ENCODE measurements around the gene RMDN3. TPM values are rescaled to one million over a fixed set of nuclear protein-coding genes. Genes with fewer than 3 reads are reported as not detected.

RMDN3 gene
- total RNA-seq, 4 donors from 2014 or later = 29.2 to 39.8 (median 31.7) TPM

DNA sequence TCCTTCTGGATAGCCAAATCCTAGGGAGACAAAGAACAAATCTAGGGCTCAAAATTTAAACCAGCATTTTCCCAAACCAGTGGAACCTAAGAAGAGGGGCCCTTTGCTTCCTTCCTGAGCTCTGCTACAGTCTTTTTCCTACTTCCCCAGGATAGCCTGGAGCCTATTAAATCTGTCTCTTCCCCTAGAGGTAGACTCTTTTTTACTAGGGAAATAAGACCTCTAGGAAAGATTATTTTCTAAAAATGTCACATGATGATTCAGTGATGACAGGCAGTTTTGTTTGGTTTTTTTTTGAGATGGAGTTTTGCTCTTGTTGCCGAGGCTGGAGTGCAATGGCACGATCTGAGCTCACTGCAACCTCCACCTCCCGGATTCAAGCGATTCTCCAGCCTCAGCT is 18.5 kb downstream of the RMDN3 start:
- Histone ChIP-seq H3K36me3 (peaks cover 22 to 28% of the 10 kb centered on the region in 2 donors), H3K27ac (no peak overlapping the region), H3K4me3 (replicated peaks in 1 of 3) (no peak overlapping the region), H3K9me3 (no peaks in the 10 kb centered on the region), H3K27me3 (no peaks in the 10 kb centered on the region), H3K4me1 (no peaks in the 10 kb centered on the region)
- TF ChIP-seq, protein P1, sequence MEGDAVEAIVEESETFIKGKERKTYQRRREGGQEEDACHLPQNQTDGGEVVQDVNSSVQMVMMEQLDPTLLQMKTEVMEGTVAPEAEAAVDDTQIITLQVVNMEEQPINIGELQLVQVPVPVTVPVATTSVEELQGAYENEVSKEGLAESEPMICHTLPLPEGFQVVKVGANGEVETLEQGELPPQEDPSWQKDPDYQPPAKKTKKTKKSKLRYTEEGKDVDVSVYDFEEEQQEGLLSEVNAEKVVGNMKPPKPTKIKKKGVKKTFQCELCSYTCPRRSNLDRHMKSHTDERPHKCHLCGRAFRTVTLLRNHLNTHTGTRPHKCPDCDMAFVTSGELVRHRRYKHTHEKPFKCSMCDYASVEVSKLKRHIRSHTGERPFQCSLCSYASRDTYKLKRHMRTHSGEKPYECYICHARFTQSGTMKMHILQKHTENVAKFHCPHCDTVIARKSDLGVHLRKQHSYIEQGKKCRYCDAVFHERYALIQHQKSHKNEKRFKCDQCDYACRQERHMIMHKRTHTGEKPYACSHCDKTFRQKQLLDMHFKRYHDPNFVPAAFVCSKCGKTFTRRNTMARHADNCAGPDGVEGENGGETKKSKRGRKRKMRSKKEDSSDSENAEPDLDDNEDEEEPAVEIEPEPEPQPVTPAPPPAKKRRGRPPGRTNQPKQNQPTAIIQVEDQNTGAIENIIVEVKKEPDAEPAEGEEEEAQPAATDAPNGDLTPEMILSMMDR (IDR thresholded peaks at IDR 0.05) = no peak
- no peak for TF ChIP-seq POLR2A (IDR thresholded peaks at IDR 0.05)
- DNase-seq = no peak
- WGBS, 2 donors = 88 to 91% methylated on average over 4 of the region's 4 CpGs
- intact Hi-C loops (cut with DNase I) = no loop called here

DNA sequence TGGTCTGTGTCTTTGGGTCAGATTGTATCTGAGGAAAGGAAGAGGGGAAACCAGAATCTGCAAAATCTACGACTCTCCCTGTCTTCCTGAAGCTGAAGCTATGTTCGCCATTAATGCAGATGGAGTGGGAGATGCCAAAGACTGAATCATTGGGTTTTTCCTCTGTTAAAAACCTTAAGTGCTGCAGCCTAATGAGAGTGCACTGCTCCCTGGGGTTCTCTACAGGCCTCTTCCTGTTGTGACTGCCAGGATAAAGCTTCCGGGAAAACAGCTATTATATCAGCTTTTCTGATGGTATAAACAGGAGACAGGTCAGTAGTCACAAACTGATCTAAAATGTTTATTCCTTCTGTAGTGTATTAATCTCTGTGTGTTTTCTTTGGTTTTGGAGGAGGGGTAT is 24.0 kb downstream of the RMDN3 start:
- no peak for DNase-seq
- Histone ChIP-seq H3K27me3 (no peaks in the 10 kb centered on the region), H3K36me3 (peaks cover 1 to 3% of the 10 kb centered on the region in 2 donors)

DNA sequence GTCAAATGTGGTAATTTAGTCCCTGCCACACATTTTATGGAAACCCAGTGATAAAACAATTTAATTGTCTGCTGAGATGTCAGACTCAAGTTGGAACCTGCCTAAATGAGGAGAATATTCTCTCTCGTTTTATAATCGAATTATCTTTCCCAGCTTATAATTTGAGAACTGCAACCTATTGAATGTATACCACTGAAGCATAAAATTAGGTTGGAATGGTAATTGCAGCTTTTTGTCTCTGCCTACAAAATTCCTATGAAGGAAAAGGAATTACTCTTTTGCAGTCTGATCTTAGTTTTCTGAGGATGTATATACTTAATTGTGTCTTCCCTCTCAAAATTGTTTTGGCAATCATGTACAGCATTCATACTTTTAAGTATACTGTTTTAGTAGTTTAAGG is 31.1 kb downstream of the RMDN3 start:
- no peaks in the 10 kb centered on the region for H3K4me1 ChIP-seq
- no peak overlapping the region for H3K27ac ChIP-seq
- no peaks in the 10 kb centered on the region for H3K27me3 ChIP-seq
- H3K36me3 ChIP-seq = no peaks in the 10 kb centered on the region
- H3K4me3 ChIP-seq (replicated peaks in 1 of 3) = no peak overlapping the region
- no peak for DNase-seq
- WGBS, 2 donors = 92 to 95% methylated on average over 2 of the region's 2 CpGs
- TF ChIP-seq POLR2A (IDR thresholded peaks at IDR 0.05) = no peak
- TF ChIP-seq, protein P1 (IDR thresholded peaks at IDR 0.05) = no peak
- H3K9me3 ChIP-seq = no peaks in the 10 kb centered on the region
- intact Hi-C loops (cut with DNase I) = no loop called here

More for the DNA sequence above, 24.0 kb downstream of the RMDN3 start:
- intact Hi-C loops (cut with DNase I) = no loop called here
- H3K27ac ChIP-seq = no peak overlapping the region
- H3K9me3 ChIP-seq = no peaks in the 10 kb centered on the region
- TF ChIP-seq, protein P1 (IDR thresholded peaks at IDR 0.05) = no peak
- TF ChIP-seq POLR2A (IDR thresholded peaks at IDR 0.05) = no peak
- H3K4me3 ChIP-seq (replicated peaks in 1 of 3) = no peak overlapping the region
- 73 to 74% methylated on average over 3 of the region's 3 CpGs for WGBS, 2 donors
- no peaks in the 10 kb centered on the region for H3K4me1 ChIP-seq

DNA sequence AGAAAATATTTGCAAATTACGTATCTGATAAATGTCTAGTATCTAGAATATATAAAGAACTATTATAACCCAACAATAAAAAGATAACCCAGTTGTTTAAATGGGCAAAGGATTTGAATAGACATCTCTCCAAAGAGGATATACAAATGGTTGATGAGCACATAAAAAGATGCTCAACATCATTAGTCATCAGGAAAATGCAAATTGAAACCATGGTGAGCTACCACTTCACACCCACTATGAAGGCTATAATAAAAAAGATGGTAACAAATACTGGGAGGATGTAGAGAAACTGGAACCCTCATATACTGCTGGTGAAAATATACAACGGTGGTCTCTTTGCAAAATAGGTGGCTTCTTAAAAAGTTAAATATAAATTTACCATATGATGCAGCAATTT is 32.1 kb downstream of the RMDN3 start:
- H3K27ac ChIP-seq = no peak overlapping the region
- no peaks in the 10 kb centered on the region for H3K27me3 ChIP-seq
- no peak overlapping the region for H3K4me3 ChIP-seq (replicated peaks in 1 of 3)
- no peak for TF ChIP-seq POLR2A (IDR thresholded peaks at IDR 0.05)
- TF ChIP-seq, protein P1 (IDR thresholded peaks at IDR 0.05) = no peak
- no peaks in the 10 kb centered on the region for H3K36me3 ChIP-seq
- H3K4me1 ChIP-seq = no peaks in the 10 kb centered on the region
- intact Hi-C loops (cut with DNase I) = no loop called here
- H3K9me3 ChIP-seq = no peaks in the 10 kb centered on the region
- no peak for DNase-seq
- WGBS, 2 donors = 92 to 93% methylated on average over 2 of the region's 2 CpGs

DNA sequence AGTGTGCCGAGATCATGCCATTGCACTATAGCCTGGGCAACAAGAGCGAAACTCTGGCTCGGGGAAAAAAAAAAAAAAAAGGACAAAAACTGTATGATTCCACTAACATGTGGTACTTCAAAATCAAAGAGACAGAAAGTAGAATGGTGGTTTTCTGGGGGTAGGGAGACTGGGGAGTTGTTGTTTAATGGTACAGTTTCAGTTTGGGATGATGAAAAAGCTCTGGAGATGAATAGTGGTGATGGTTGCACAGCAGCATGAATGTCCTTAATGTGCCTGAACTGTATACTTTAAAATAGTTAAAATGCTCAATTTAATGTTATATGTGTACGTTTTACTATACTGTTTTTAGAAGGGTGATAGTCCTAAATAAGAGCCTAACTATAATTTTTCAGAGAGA is 32.7 kb downstream of the RMDN3 start:
- DNase-seq = no peak
- Histone ChIP-seq H3K4me1 (no peaks in the 10 kb centered on the region), H3K9me3 (no peaks in the 10 kb centered on the region), H3K27ac (no peak overlapping the region), H3K27me3 (no peaks in the 10 kb centered on the region), H3K36me3 (no peaks in the 10 kb centered on the region), H3K4me3 (replicated peaks in 1 of 3) (no peak overlapping the region)
- 94 to 95% methylated on average over 4 of the region's 4 CpGs for WGBS, 2 donors
- intact Hi-C loops (cut with DNase I) = no loop called here
- TF ChIP-seq POLR2A (IDR thresholded peaks at IDR 0.05) = no peak
- TF ChIP-seq, protein P1 (IDR thresholded peaks at IDR 0.05) = no peak
